HEK293T (cell line): Measurements from ENCODE around the gene VTI1A.
A peak's percentile ranks its signal among the peaks of the same experiment; 100 is the strongest.

Experiments
- ARNT ChIP-seq: fragments of 450-650 bp; IDR thresholded peaks from 2 replicates; pipeline ENCODE4 v1.6.1; 2017; ENCODE audit warnings: mild to moderate bottlenecking
- CTBP1 ChIP-seq: fragments of 450-650 bp; IDR thresholded peaks from 2 replicates; pipeline ENCODE4 v1.6.1; 2016; ENCODE audit warnings: borderline replicate concordance
- ELF4 ChIP-seq: fragments of 450-650 bp; IDR thresholded peaks from 2 replicates; pipeline ENCODE4 v1.6.1; 2017; ENCODE audit warnings: antibody characterized with exemption
- FOXA1 ChIP-seq: fragments of 450-650 bp; IDR thresholded peaks from 2 replicates; pipeline ENCODE4 v1.6.1; 2016; ENCODE audit warnings: mild to moderate bottlenecking
- FOXM1 ChIP-seq: fragments of 450-650 bp; IDR thresholded peaks from 2 replicates; pipeline ENCODE4 v1.6.1; 2017; ENCODE audit warnings: mild to moderate bottlenecking, borderline replicate concordance
- L3MBTL2 ChIP-seq: fragments of 450-650 bp; conservative IDR thresholded peaks from 2 replicates; pipeline ENCODE4 v1.6.1; 2016; ENCODE audit warnings: mild to moderate bottlenecking
- NFRKB ChIP-seq: fragments of 450-650 bp; IDR thresholded peaks from 2 replicates; pipeline ENCODE4 v1.6.1; 2016; ENCODE audit warnings: mild to moderate bottlenecking, moderate library complexity
- PKNOX1 ChIP-seq: fragments of 450-650 bp; IDR thresholded peaks from 2 replicates; pipeline ENCODE4 v1.6.1; 2016
- SP1 ChIP-seq: fragments of 450-650 bp; IDR thresholded peaks from 2 replicates; pipeline ENCODE4 v1.6.1; 2017
- SUZ12 ChIP-seq: fragments of 450-650 bp; IDR thresholded peaks from 2 replicates; pipeline ENCODE4 v1.6.1; 2016; ENCODE audit warnings: mild to moderate bottlenecking
- TARDBP ChIP-seq: fragments of 450-650 bp; IDR thresholded peaks from 2 replicates; pipeline ENCODE4 v1.6.1; 2016

GRCh38 chr10:112622786-112623185 lies 175.8 kb downstream of the VTI1A start:
- no peak for TF ChIP-seq CTBP1
- no peak for TF ChIP-seq FOXA1
- no peak for TF ChIP-seq ELF4
- no peak for TF ChIP-seq NFRKB
- TF ChIP-seq PKNOX1, result peak; percentile 89
- no peak for TF ChIP-seq FOXM1
- no peak for TF ChIP-seq SP1
- no peak for TF ChIP-seq TARDBP
- TF ChIP-seq L3MBTL2, result no peak
- TF ChIP-seq SUZ12, result no peak
- no peak for TF ChIP-seq ARNT
